CD4-positive, alpha-beta memory T cell (primary cell): ENCODE measurements around the gene TMEM205. TPM values are rescaled to one million over a fixed set of nuclear protein-coding genes. Genes with fewer than 3 reads are reported as not detected.

Experiments used
- polyA plus RNA-seq, 2 donors: library from polyadenylated mRNA; unstranded; fragments of 300-500 nt; fragmentation: Illumina TruSeq; gene quantifications; one replicate each; pipeline ENCODE4 v1.2.3, GENCODE V29; 2021
- total RNA-seq, 2 experiments: library from RNA; stranded (reverse); gene quantifications; one replicate each; pipeline ENCODE4 v1.2.3, GENCODE V29; 2021

TMEM205 gene
- total and polyA plus RNA-seq, 4 experiments from 2014 or later, result 26.1 to 86.3 (median 42.3) TPM

Other genes with a start within 250 kb of the TMEM205 start
- gene SPC24, start 190.5 kb downstream of the TMEM205 start, total RNA-seq, result 1 to 10 TPM in 1 of 2 experiments, under 1 TPM in 1; 0.84 to 1.9 TPM
- gene SPC24, start 190.5 kb downstream of the TMEM205 start, polyA plus RNA-seq, result under 1 TPM in 1 of 2 donors, not detected in 1; 0.32 TPM
- under 1 TPM; 0.39 to 0.52 TPM for gene KANK2, start 148.7 kb downstream of the TMEM205 start, total RNA-seq
- gene KANK2, start 148.7 kb downstream of the TMEM205 start, polyA plus RNA-seq, result under 1 TPM in 1 of 2 donors, not detected in 1; 0.17 TPM
- gene ANGPTL8, start 106.6 kb downstream of the TMEM205 start, total RNA-seq, result not detected
- not detected for gene ANGPTL8, start 106.6 kb downstream of the TMEM205 start, polyA plus RNA-seq
- gene DOCK6, start 83.7 kb downstream of the TMEM205 start, total RNA-seq, result under 1 TPM; 0.30 to 0.64 TPM
- not detected for gene DOCK6, start 83.7 kb downstream of the TMEM205 start, polyA plus RNA-seq
- gene TSPAN16, start 50.1 kb downstream of the TMEM205 start, total RNA-seq, result not detected
- gene TSPAN16, start 50.1 kb downstream of the TMEM205 start, polyA plus RNA-seq, result not detected
- 1 to 10 TPM; 6.0 to 8.6 TPM for gene RAB3D, start 6.6 kb downstream of the TMEM205 start, total RNA-seq
- 1 to 10 TPM; 1.9 to 2.5 TPM for gene RAB3D, start 6.6 kb downstream of the TMEM205 start, polyA plus RNA-seq
- 10 to 100 TPM; 90.7 to 91.8 TPM for gene CCDC159, start 251 bp upstream of the TMEM205 start, total RNA-seq
- 10 to 100 TPM in 1 of 2 donors, 1 to 10 TPM in 1; 9.2 to 16.8 TPM for gene CCDC159, start 251 bp upstream of the TMEM205 start, polyA plus RNA-seq
- gene PLPPR2, start 9.2 kb upstream of the TMEM205 start, total RNA-seq, result 10 to 100 TPM; 10.9 to 12.2 TPM
- gene PLPPR2, start 9.2 kb upstream of the TMEM205 start, polyA plus RNA-seq, result 1 to 10 TPM in 1 of 2 donors, under 1 TPM in 1; 0.16 to 1.1 TPM
- gene SWSAP1, start 28.4 kb upstream of the TMEM205 start, total RNA-seq, result 1 to 10 TPM; 4.0 to 4.8 TPM
- 1 to 10 TPM; 6.4 to 6.5 TPM for gene SWSAP1, start 28.4 kb upstream of the TMEM205 start, polyA plus RNA-seq
- 1 to 10 TPM; 8.4 to 8.8 TPM for gene EPOR, start 38.0 kb upstream of the TMEM205 start, total RNA-seq
- gene EPOR, start 38.0 kb upstream of the TMEM205 start, polyA plus RNA-seq, result 10 to 100 TPM in 1 of 2 donors, 1 to 10 TPM in 1; 6.3 to 12.1 TPM
- not detected for gene RGL3, start 73.0 kb upstream of the TMEM205 start, total RNA-seq
- gene RGL3, start 73.0 kb upstream of the TMEM205 start, polyA plus RNA-seq, result not detected
- gene ODAD3, start 88.9 kb upstream of the TMEM205 start, total RNA-seq, result not detected
- not detected for gene ODAD3, start 88.9 kb upstream of the TMEM205 start, polyA plus RNA-seq
- gene PRKCSH, start 89.4 kb upstream of the TMEM205 start, total RNA-seq, result 100 to 1,000 TPM; 300 TPM
- gene PRKCSH, start 89.4 kb upstream of the TMEM205 start, polyA plus RNA-seq, result 10 to 100 TPM; 14.0 to 63.6 TPM
- gene ELAVL3, start 134.8 kb upstream of the TMEM205 start, total RNA-seq, result not detected
- not detected for gene ELAVL3, start 134.8 kb upstream of the TMEM205 start, polyA plus RNA-seq
- gene ZNF653, start 159.6 kb upstream of the TMEM205 start, total RNA-seq, result 10 to 100 TPM; 24.1 to 24.7 TPM
- 1 to 10 TPM; 2.0 to 2.9 TPM for gene ZNF653, start 159.6 kb upstream of the TMEM205 start, polyA plus RNA-seq
- gene ECSIT, start 182.9 kb upstream of the TMEM205 start, total RNA-seq, result 10 to 100 TPM; 39.5 to 46.2 TPM
- 10 to 100 TPM; 27.3 to 35.0 TPM for gene ECSIT, start 182.9 kb upstream of the TMEM205 start, polyA plus RNA-seq
- not detected for gene CNN1, start 192.6 kb upstream of the TMEM205 start, total RNA-seq
- not detected for gene CNN1, start 192.6 kb upstream of the TMEM205 start, polyA plus RNA-seq
- gene ELOF1, start 213.0 kb upstream of the TMEM205 start, total RNA-seq, result 10 to 100 TPM; 46.0 to 48.5 TPM
- gene ELOF1, start 213.0 kb upstream of the TMEM205 start, polyA plus RNA-seq, result 10 to 100 TPM; 93.1 to 96.1 TPM
- gene ACP5, start 231.4 kb upstream of the TMEM205 start, total RNA-seq, result 10 to 100 TPM; 26.8 to 30.3 TPM
- 10 to 100 TPM; 16.9 to 23.8 TPM for gene ACP5, start 231.4 kb upstream of the TMEM205 start, polyA plus RNA-seq